ENCODE measurements around the gene PCIF1.

The PCIF1 gene

DNA sequence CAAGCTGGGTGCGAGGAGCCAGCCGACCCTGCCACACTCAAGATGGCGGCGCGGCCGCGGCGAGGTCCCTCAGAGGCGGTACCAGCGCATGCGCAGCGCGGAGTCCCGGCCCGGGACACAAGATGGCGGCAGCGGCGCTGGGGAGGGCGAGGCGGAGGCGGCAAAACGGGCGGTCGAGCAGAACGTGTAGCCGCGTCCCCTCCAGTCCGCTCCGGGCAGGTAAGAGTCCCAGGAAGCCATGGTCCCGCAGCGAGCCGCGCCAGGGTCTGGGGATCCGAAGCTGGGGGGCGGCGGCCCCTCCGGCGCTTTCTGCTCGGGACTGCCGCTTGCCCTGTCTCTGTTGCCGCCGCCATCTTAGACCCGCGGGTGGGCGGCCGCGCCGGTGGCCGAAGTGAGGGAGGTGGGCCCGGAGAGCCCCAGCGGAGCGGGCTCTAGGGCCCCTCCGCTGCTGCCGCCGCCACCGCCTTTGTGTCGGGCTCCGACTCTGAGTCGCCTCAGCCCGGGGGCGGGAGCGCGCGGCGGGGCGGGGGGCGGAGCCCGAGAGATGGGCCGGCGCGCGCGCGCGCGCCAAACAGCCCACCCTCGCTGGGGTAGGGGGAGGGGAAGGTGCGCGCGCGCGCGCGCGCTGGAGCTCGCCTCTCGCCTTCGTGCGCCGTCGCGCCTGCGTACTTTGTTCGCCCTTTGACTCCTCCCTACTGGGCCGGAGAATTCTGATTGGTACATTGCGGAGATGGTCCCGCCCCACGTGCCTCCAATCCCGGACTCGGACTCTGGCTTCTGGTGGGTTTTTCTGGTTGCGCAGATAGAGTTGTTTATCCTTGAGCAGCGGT lies at the start of gene PCIF1:
Gene PCIF1 (plus strand): TSS at position 98 of the 830 bp plus-strand sequence. CDS start 4,317 bp downstream, outside the sequence.
- TF ChIP-seq, protein P1, sequence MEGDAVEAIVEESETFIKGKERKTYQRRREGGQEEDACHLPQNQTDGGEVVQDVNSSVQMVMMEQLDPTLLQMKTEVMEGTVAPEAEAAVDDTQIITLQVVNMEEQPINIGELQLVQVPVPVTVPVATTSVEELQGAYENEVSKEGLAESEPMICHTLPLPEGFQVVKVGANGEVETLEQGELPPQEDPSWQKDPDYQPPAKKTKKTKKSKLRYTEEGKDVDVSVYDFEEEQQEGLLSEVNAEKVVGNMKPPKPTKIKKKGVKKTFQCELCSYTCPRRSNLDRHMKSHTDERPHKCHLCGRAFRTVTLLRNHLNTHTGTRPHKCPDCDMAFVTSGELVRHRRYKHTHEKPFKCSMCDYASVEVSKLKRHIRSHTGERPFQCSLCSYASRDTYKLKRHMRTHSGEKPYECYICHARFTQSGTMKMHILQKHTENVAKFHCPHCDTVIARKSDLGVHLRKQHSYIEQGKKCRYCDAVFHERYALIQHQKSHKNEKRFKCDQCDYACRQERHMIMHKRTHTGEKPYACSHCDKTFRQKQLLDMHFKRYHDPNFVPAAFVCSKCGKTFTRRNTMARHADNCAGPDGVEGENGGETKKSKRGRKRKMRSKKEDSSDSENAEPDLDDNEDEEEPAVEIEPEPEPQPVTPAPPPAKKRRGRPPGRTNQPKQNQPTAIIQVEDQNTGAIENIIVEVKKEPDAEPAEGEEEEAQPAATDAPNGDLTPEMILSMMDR (IDR thresholded peaks at IDR 0.05; ENCODE audit: low read length, missing control alignments) = no peak
- peak within 1 kb of the TSS; percentile 97 for H3K4me3 ChIP-seq (replicated peaks; ENCODE audit: low read depth, low read length)
- peak; percentile 99 for DNase-seq (ENCODE audit: low read depth)

GRCh38 chr20:45886590-45887345 lies 47.7 kb upstream of the PCIF1 start:
- H3K4me3 ChIP-seq (replicated peaks; ENCODE audit: low read depth, low read length) = no peak overlapping the region
- DNase-seq (ENCODE audit: low read depth) = no peak
- TF ChIP-seq, protein P1 (IDR thresholded peaks at IDR 0.05; ENCODE audit: low read length, missing control alignments) = no peak

- no peak within 1 kb of the TSS for H3K4me3 ChIP-seq (replicated peaks; ENCODE audit: low read depth, low read length)
- TF ChIP-seq, protein P1 (IDR thresholded peaks at IDR 0.05; ENCODE audit: low read length, missing control alignments) = no peak
- no peak for DNase-seq (ENCODE audit: low read depth)
Measured at GRCh38 chr20:45887346-45887715, 47.2 kb upstream of the PCIF1 start, which contains the start of gene SPATA25. SPATA25 (minus strand) TSS chr20:45887622; CDS start chr20:45887590, 32 bp downstream.

GRCh38 chr20:45888681-45889080 lies 45.8 kb upstream of the PCIF1 start:
- DNase-seq (ENCODE audit: low read depth) = no peak
- H3K4me3 ChIP-seq (replicated peaks; ENCODE audit: low read depth, low read length) = no peak overlapping the region
- TF ChIP-seq, protein P1 (IDR thresholded peaks at IDR 0.05; ENCODE audit: low read length, missing control alignments) = no peak

GRCh38 chr20:45890077-45890984 lies 44.2 kb upstream of the PCIF1 start:
- TF ChIP-seq, protein P1 (IDR thresholded peaks at IDR 0.05; ENCODE audit: low read length, missing control alignments) = peak; percentile 77
- H3K4me3 ChIP-seq (replicated peaks; ENCODE audit: low read depth, low read length) = peak overlapping the region; percentile 69
- DNase-seq (ENCODE audit: low read depth) = peak; percentile 86
